BLaER1 treated with 17β-estradiol and CSF1 and Interleukin-3, amounts not matched to agents 10 nM and 100 nM (cell line): ENCODE measurements around the gene HASPIN.
A peak's percentile ranks its signal among the peaks of the same experiment; 100 is the strongest.
"Not testable (repeated sequence)": the region's sequence is repeated elsewhere in the genome, so short reads cannot be mapped to it uniquely, and the experiment has no call there.

Source experiments
- H3K27ac ChIP-seq, 11 experiments: shearing (Covaris generic); formaldehyde crosslinking; 2 replicates each; pipeline ENCODE4 v1.8.1; 2022
- H3K27me3 ChIP-seq, 11 experiments: shearing (Covaris generic); formaldehyde crosslinking; 2 replicates each; pipeline ENCODE4 v1.8.1; 2022
- H3K36me3 ChIP-seq, 11 experiments: shearing (Covaris generic); formaldehyde crosslinking; 2 replicates each; pipeline ENCODE4 v1.8.1; 2022
- H3K4me1 ChIP-seq, 10 experiments: shearing (Covaris generic); formaldehyde crosslinking; 2 replicates each; pipeline ENCODE4 v1.8.1; 2022
- H3K4me2 ChIP-seq, 11 experiments: shearing (Covaris generic); formaldehyde crosslinking; 2 replicates each; pipeline ENCODE4 v1.8.1; 2022
- H3K4me3 ChIP-seq, 10 experiments: shearing (Covaris generic); formaldehyde crosslinking; 2 replicates each; pipeline ENCODE4 v1.8.1; 2022
- H3K9ac ChIP-seq, 11 experiments: shearing (Covaris generic); formaldehyde crosslinking; 2 replicates each; pipeline ENCODE4 v1.8.1; 2022
- H3K9me3 ChIP-seq, 11 experiments: shearing (Covaris generic); formaldehyde crosslinking; replicated peaks in 1 of 11; 2 replicates each; pipeline ENCODE4 v1.8.1; 2022
- H4K20me1 ChIP-seq, 11 experiments: shearing (Covaris generic); formaldehyde crosslinking; 2 replicates each; pipeline ENCODE4 v1.8.1; 2022
- Cebpa-rat ChIP-seq, 11 experiments: shearing (Covaris generic); IDR thresholded peaks; 2 replicates each; pipeline ENCODE4 v1.8.1; 2022

The HASPIN gene

DNA sequence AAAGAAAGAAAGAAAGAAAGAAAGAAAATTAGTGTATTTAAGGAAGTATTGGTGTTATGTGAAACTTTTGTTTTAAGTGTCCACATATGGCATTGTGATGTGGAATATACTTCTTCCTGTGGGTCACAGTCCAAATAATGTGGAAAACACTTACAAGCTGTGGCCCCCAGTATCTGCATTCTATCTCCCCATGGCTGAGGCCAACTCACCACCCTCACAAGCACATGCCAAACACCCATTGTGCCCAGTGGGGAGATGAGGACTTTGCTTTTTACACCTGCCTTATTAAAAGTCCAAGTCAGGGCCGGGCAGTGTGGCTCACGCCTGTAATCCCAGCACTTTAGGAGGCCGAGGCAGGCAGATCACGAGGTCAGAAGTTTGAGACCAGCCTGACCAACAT, 23.8 kb upstream of the HASPIN start:
- H3K36me3 ChIP-seq = peaks cover 0 to 17% (median 10%) of the 10 kb centered on the region in 11 experiments; a peak in 15 of 22 replicates
- no peak overlapping the region for H3K27ac ChIP-seq
- H3K9me3 ChIP-seq = peaks cover 16 to 32% (median 21%) of the 10 kb centered on the region in 11 experiments
- peaks cover 0 to 9% (median 0%) of the 10 kb centered on the region in 11 experiments; a peak in 4 of 22 replicates for H3K27me3 ChIP-seq
- H3K4me2 ChIP-seq = peak overlapping the region in 4 of 11 experiments; percentile 22 to 37 (median 24); a peak in 6 of 22 replicates
- peaks cover 13 to 30% (median 21%) of the 10 kb centered on the region in 10 experiments for H3K4me1 ChIP-seq
- no peak overlapping the region for H3K4me3 ChIP-seq
- H4K20me1 ChIP-seq = peaks cover 0 to 5% (median 0%) of the 10 kb centered on the region in 11 experiments; a peak in 2 of 22 replicates
- H3K9ac ChIP-seq = no peak overlapping the region
- TF ChIP-seq Cebpa-rat (IDR thresholded peaks at IDR 0.05) = no peak

DNA sequence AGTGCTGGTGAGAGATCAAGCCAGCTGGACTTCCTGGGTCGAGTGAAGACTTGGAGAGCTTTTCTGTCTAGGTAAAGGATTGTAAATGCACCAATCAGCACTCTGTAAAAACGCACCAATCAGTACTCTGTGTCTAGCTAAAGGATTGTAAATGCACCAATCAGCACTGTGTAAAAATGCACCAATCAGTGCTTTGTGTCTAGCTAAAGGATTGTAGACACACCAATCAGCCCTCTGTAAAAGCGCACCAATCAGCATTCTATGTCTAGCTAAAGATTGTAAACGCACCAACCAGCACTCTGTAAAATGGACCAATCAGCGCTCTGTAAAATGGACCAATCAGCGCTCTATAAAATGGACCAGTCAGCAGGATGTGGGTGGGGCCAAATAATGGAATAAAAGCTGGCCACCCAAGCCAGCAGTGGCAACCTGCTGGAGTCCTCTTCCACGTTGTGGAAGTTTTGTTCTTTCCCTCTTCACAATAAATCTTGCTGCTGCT, 21.6 kb upstream of the HASPIN start:
- H3K9ac ChIP-seq, H3K4me2 ChIP-seq, H4K20me1 ChIP-seq, H3K4me3 ChIP-seq, H3K27me3 ChIP-seq, H3K27ac ChIP-seq: not testable (repeated sequence)
- Histone ChIP-seq H3K9me3 (peaks cover 16 to 32% (median 21%) of the 10 kb centered on the region in 11 experiments), H3K4me1 (peaks cover 0 to 12% (median 4%) of the 10 kb centered on the region in 10 experiments; a peak in 10 of 20 replicates), H3K36me3 (peaks cover 0 to 17% (median 10%) of the 10 kb centered on the region in 11 experiments; a peak in 15 of 22 replicates)

DNA sequence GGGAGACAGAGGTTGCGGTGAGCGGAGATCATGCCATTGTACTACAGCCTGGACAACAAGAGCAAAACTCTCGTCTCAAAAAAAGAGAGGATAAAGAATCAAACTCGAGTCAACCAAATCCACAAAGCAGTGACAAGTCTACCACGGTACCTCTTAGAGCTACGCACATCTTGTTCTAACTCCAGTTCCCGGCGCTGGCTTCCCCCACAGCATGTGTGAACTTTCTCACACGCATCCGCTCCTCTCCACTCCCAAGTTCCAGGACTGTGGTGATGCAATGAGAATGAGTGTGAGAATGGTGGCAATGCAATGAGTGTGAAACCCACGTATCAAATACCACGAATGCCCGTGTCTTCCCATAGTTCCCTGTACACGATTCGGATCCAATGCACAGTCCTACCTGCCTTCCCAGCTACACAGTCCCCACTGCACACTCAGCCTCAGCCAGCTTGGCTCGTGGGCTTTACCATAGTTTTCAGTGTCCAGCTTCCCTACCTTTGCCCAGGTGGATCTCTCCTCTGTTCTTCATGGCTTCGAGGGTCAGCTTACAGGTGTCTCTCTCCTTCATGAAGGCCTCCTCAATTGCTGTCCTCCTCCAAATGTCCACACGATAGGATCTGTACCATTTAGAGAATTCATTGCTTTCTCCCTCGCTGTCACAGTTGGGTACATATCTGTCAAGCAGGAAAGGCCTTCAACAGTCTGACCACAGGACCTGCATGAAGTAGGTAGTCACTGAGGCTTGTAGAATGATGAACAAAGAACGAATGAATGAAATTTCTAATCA, 18.6 kb upstream of the HASPIN start:
- H3K36me3 ChIP-seq = peaks cover 0 to 17% (median 10%) of the 10 kb centered on the region in 11 experiments; a peak in 15 of 22 replicates
- H3K4me1 ChIP-seq = peaks cover 2 to 10% (median 3%) of the 10 kb centered on the region in 10 experiments; a peak in 18 of 20 replicates
- no peaks in the 10 kb centered on the region for H3K27me3 ChIP-seq
- no peak overlapping the region for H3K27ac ChIP-seq
- H3K9ac ChIP-seq = no peak overlapping the region
- TF ChIP-seq Cebpa-rat (IDR thresholded peaks at IDR 0.05) = no peak
- H3K4me2 ChIP-seq = no peak overlapping the region
- H4K20me1 ChIP-seq = no peaks in the 10 kb centered on the region
- no peak overlapping the region for H3K4me3 ChIP-seq
- peaks cover 7 to 17% (median 11%) of the 10 kb centered on the region in 11 experiments; a peak in 18 of 22 replicates for H3K9me3 ChIP-seq

DNA sequence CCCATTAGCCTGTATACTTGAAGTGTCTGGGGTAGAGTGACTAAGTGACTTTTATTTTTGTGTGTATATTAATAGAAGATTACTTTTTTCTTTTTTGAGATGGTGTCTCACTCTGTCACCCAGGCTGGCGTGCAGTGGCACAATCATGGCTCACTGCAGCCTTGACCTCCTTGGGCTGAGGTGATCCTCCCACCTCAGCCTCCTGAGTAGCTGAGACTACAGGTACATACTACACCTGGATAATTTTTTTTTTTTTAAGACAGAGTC, 18.1 kb upstream of the HASPIN start:
- not testable (repeated sequence) for H3K4me2 ChIP-seq, H3K4me3 ChIP-seq, H3K27me3 ChIP-seq, H4K20me1 ChIP-seq, H3K9ac ChIP-seq, H3K27ac ChIP-seq
- peaks cover 7 to 17% (median 11%) of the 10 kb centered on the region in 11 experiments; a peak in 18 of 22 replicates for H3K9me3 ChIP-seq
- peaks cover 6 to 15% (median 7%) of the 10 kb centered on the region in 10 experiments for H3K4me1 ChIP-seq
- peaks cover 0 to 17% (median 10%) of the 10 kb centered on the region in 11 experiments; a peak in 15 of 22 replicates for H3K36me3 ChIP-seq

DNA sequence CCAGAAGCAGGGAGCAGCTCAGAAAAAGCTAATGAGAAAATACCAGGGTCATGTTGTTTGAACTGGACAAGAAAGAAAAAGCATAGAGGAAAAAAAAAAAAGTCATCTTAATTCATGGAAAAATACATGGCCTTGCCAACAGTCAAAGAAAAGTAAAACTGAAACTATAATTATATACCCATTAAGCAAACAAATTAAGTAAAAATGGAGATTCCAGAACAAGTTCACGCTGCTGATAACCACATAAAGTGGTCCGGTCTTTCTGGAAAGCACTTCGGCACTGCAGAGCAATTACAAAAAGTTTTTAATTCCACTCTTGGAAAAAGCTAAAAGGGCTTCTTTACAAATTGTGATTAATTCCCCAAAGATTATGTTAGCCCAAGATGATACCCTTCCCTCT, 15.3 kb upstream of the HASPIN start:
- Histone ChIP-seq H3K27me3 (no peaks in the 10 kb centered on the region), H4K20me1 (no peaks in the 10 kb centered on the region; a peak in 1 of 22 replicates), H3K36me3 (peaks cover 0 to 20% (median 18%) of the 10 kb centered on the region in 11 experiments; a peak in 14 of 22 replicates), H3K4me1 (peaks cover 33 to 35% (median 34%) of the 10 kb centered on the region in 10 experiments), H3K9me3 (no peaks in the 10 kb centered on the region), H3K4me2 (no peak overlapping the region), H3K4me3 (no peak overlapping the region), H3K27ac (no peak overlapping the region), H3K9ac (no peak overlapping the region)
- no peak for TF ChIP-seq Cebpa-rat (IDR thresholded peaks at IDR 0.05)

DNA sequence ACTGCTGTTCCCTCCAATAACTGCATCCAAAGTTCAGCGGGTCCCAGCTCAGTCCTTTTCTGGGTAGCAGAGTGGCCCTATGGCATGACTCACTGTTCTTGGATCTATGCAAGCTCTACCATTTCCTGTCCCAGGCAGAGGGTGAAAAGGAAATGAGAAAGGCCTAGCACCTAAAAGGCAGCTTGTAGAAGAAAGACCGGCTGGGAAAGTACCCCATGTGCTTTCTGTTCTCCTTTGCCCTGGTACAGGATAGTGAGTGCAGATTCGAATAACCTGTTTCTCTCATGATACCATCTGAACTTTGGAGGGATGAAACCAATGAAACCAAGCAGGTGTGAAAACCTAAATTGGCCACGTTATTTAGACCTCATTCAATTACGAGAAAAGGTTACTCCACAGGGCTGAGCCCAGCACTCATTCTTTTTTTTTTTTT, 12.7 kb upstream of the HASPIN start:
- H3K4me2 ChIP-seq = peak overlapping the region; percentile 49 to 87 (median 73)
- no peak for TF ChIP-seq Cebpa-rat (IDR thresholded peaks at IDR 0.05)
- H3K27me3 ChIP-seq = no peaks in the 10 kb centered on the region
- peaks cover 34 to 47% (median 38%) of the 10 kb centered on the region in 10 experiments for H3K4me1 ChIP-seq
- peaks cover 20 to 46% (median 41%) of the 10 kb centered on the region in 11 experiments for H3K36me3 ChIP-seq
- peak overlapping the region in 1 of 11 experiments; percentile 10; a peak in 1 of 22 replicates for H3K9ac ChIP-seq
- no peaks in the 10 kb centered on the region for H3K9me3 ChIP-seq
- no peak overlapping the region for H3K4me3 ChIP-seq
- H4K20me1 ChIP-seq = no peaks in the 10 kb centered on the region; a peak in 1 of 22 replicates
- H3K27ac ChIP-seq = peak overlapping the region in 7 of 11 experiments; percentile 4 to 57 (median 34); a peak in 11 of 22 replicates

DNA sequence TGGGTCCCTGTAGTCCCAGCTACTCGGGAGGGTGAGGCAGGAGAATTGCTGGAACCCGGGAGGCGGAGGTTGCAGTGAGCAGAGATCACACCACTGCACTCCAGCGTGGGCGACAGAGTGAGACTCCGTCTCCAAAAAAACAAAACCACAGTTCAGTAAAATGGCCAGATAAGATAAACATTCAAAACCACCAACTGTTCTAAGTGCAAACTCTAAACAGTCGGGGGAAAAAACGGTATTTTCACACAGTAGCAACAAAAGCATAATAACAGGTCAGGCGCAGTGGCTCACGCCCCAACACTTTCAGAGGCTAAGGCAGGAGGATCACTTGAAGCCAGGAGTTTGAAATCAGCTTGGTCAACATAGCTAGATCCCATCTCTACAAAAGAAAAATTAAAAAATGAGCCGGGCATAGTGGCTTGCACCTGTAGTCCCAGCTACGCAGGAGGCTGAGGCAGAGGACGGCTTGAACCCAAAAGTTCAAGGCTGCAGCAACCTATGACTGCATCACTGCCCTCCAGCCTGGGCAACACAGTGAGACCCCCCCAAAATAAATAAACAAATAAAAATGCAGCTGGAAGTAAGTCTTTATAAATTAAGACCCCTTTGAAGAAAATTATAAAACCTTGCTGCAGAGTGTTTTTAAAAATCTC, 10.8 kb upstream of the HASPIN start:
- peak overlapping the region in 4 of 11 experiments; percentile 0 to 37 (median 12); a peak in 2 of 22 replicates for H3K9ac ChIP-seq
- peaks cover 0 to 5% (median 0%) of the 10 kb centered on the region in 11 experiments; a peak in 2 of 22 replicates for H4K20me1 ChIP-seq
- peak overlapping the region in 2 of 11 experiments; percentile 1 to 19; a peak in 1 of 22 replicates for H3K27ac ChIP-seq
- no peak overlapping the region for H3K4me3 ChIP-seq
- peaks cover 37 to 47% (median 42%) of the 10 kb centered on the region in 10 experiments for H3K4me1 ChIP-seq
- H3K4me2 ChIP-seq = peak overlapping the region; percentile 49 to 87 (median 73)
- H3K9me3 ChIP-seq = no peaks in the 10 kb centered on the region
- peaks cover 38 to 65% (median 61%) of the 10 kb centered on the region in 11 experiments for H3K36me3 ChIP-seq
- TF ChIP-seq Cebpa-rat (IDR thresholded peaks at IDR 0.05) = no peak
- H3K27me3 ChIP-seq = no peaks in the 10 kb centered on the region

DNA sequence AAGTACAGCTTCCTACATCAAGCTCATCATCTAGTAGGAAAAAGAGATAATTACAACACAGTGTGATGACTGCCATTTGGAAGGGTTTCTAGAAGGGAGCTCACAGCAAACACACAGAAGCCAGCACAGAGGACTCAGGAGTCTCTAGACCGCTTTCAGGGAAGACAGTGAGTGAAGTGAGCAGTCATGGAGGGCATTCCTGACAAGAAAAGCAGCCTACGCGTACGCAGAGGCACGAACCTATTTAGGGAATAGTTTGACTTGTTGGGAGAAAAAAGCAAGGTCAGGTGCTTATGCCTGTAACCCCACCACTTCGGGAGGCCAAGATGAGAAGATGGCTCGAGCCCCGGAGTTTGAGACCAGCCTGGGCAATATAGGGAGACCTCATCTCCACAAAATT, 8.4 kb upstream of the HASPIN start:
- no peaks in the 10 kb centered on the region for H3K9me3 ChIP-seq
- H3K27me3 ChIP-seq = no peaks in the 10 kb centered on the region
- H3K4me1 ChIP-seq = peaks cover 42 to 63% (median 54%) of the 10 kb centered on the region in 10 experiments
- TF ChIP-seq Cebpa-rat (IDR thresholded peaks at IDR 0.05) = no peak
- no peak overlapping the region for H3K4me3 ChIP-seq
- H3K27ac ChIP-seq = no peak overlapping the region
- H3K36me3 ChIP-seq = peaks cover 43 to 88% (median 84%) of the 10 kb centered on the region in 11 experiments
- peaks cover 0 to 12% (median 0%) of the 10 kb centered on the region in 11 experiments; a peak in 4 of 22 replicates for H4K20me1 ChIP-seq
- H3K9ac ChIP-seq = no peak overlapping the region; a peak in 1 of 22 replicates
- no peak overlapping the region for H3K4me2 ChIP-seq
